GM10266 (cell line): Measurements from ENCODE around the gene SLC22A12.

Experiments
- DNase-seq: peaks from one replicate; pipeline ENCODE4 v3.0.0; 2012; ENCODE audit errors: extremely low spot score
- CTCF ChIP-seq: IDR thresholded peaks from 2 replicates; pipeline ENCODE4 v1.5.1; 2012; ENCODE audit warnings: mild to moderate bottlenecking, low read depth; ENCODE audit not compliant: control insufficient read depth, insufficient read depth; ENCODE audit errors: missing control alignments

SLC22A12 gene

GRCh38 chr11:64564419-64564818, 26.6 kb upstream of the SLC22A12 start:
- DNase-seq = no peak
- no peak for TF ChIP-seq CTCF

GRCh38 chr11:64564947-64565889, 25.8 kb upstream of the SLC22A12 start:
- no peak for DNase-seq
- TF ChIP-seq CTCF = no peak

GRCh38 chr11:64566042-64566914, 24.7 kb upstream of the SLC22A12 start:
- DNase-seq = peak; percentile 61
- no peak for TF ChIP-seq CTCF

GRCh38 chr11:64566915-64567891, 23.8 kb upstream of the SLC22A12 start:
- TF ChIP-seq CTCF = no peak
- no peak for DNase-seq

- no peak for DNase-seq
- TF ChIP-seq CTCF = no peak
Measured at GRCh38 chr11:64568041-64568571, 22.9 kb upstream of the SLC22A12 start.

- no peak for DNase-seq
- TF ChIP-seq CTCF = no peak
Measured at GRCh38 chr11:64568584-64569140, 22.4 kb upstream of the SLC22A12 start.
